ENCODE results near the gene LGR4. TPM values are rescaled to one million over a fixed set of nuclear protein-coding genes. Genes with fewer than 3 reads are reported as not detected.

LGR4 gene
- total and polyA plus RNA-seq, 2 experiments from 2014 or later, result 22.6 to 99.6 TPM

- peak overlapping the region; percentile 98; the same call in 1 of the 2 replicates for H3K4me2 ChIP-seq
- no peaks in the 10 kb centered on the region for H3K9me2 ChIP-seq (ENCODE audit: insufficient read depth)
Observed at GRCh38 chr11:27467181-27467913, 5.2 kb downstream of the LGR4 start.

GRCh38 chr11:27466363-27466762 is 6.2 kb downstream of the LGR4 start:
- no peak overlapping the region for H3K27ac Mint-ChIP-seq
- DNase-seq (ENCODE audit: low spot score) (no peak), ATAC-seq (no peak)
- Histone ChIP-seq H3K4me2 (no peak overlapping the region), H3K9me2 (ENCODE audit: insufficient read depth) (no peaks in the 10 kb centered on the region), H3K36me3 (ENCODE audit: insufficient read depth) (no peaks in the 10 kb centered on the region), H3K4me1 (ENCODE audit: insufficient read depth) (peaks cover 65% of the 10 kb centered on the region), H3K4me3 (no peak overlapping the region), H2AFZ (no peak overlapping the region), H3K27me3 (ENCODE audit: insufficient read depth) (no peaks in the 10 kb centered on the region), H3F3A (replicated peaks; ENCODE audit: low read depth) (no peaks in the 10 kb centered on the region), H4K20me1 (replicated peaks; ENCODE audit: insufficient read depth) (peaks cover 48% of the 10 kb centered on the region), H3K79me2 (replicated peaks; ENCODE audit: insufficient read depth) (peaks cover 100% of the 10 kb centered on the region), H3K27ac (ENCODE audit: low read depth) (no peak overlapping the region)
- no peaks in the 10 kb centered on the region for H3K27me3 Mint-ChIP-seq (ENCODE audit: insufficient read depth, low read depth, poor library complexity)
- H3K36me3 Mint-ChIP-seq (ENCODE audit: low read depth), result peaks cover 5% of the 10 kb centered on the region
- peaks cover 61% of the 10 kb centered on the region for H3K4me1 Mint-ChIP-seq
- no peak overlapping the region for H3K4me3 Mint-ChIP-seq
- TF ChIP-seq CREB1 (CRISPR knock-in tag; IDR thresholded peaks at IDR 0.05; ENCODE audit: low read depth) (no peak), REST (IDR thresholded peaks at IDR 0.05; ENCODE audit: unreplicated experiment) (no peak), STAT1 (IDR thresholded peaks at IDR 0.05; ENCODE audit: unreplicated experiment) (no peak), ETS1 (IDR thresholded peaks at IDR 0.05) (no peak), ZNF114 (CRISPR knock-in tag; IDR thresholded peaks at IDR 0.05) (no peak), NANOG (IDR thresholded peaks at IDR 0.05; ENCODE audit: borderline replicate concordance) (no peak), JUNB (IDR thresholded peaks at IDR 0.05; ENCODE audit: unreplicated experiment) (no peak)
- H3K9me3 Mint-ChIP-seq, result no peaks in the 10 kb centered on the region

More at GRCh38 chr11:27467181-27467913, 5.2 kb downstream of the LGR4 start:
- peaks cover 58% of the 10 kb centered on the region for H3K4me1 Mint-ChIP-seq
- Histone ChIP-seq H3F3A (replicated peaks; ENCODE audit: low read depth) (no peaks in the 10 kb centered on the region), H3K4me3 (no peak overlapping the region; the same call in 1 of the 2 replicates), H2AFZ (no peak overlapping the region), H3K4me1 (ENCODE audit: insufficient read depth) (peaks cover 59% of the 10 kb centered on the region), H3K79me2 (replicated peaks; ENCODE audit: insufficient read depth) (peaks cover 94% of the 10 kb centered on the region), H4K20me1 (replicated peaks; ENCODE audit: insufficient read depth) (peaks cover 48% of the 10 kb centered on the region), H3K36me3 (ENCODE audit: insufficient read depth) (no peaks in the 10 kb centered on the region), H3K27ac (ENCODE audit: low read depth) (no peak overlapping the region), H3K27me3 (ENCODE audit: insufficient read depth) (no peaks in the 10 kb centered on the region)
- ATAC-seq, result no peak
- no peaks in the 10 kb centered on the region for H3K9me3 Mint-ChIP-seq
- no peak overlapping the region for H3K4me3 Mint-ChIP-seq
- H3K36me3 Mint-ChIP-seq (ENCODE audit: low read depth), result peaks cover 5% of the 10 kb centered on the region
- no peak for DNase-seq (ENCODE audit: low spot score)
- H3K27ac Mint-ChIP-seq, result no peak overlapping the region
- H3K27me3 Mint-ChIP-seq (ENCODE audit: insufficient read depth, low read depth, poor library complexity), result no peaks in the 10 kb centered on the region
- TF ChIP-seq CREB1 (CRISPR knock-in tag; IDR thresholded peaks at IDR 0.05; ENCODE audit: low read depth) (no peak), ETS1 (IDR thresholded peaks at IDR 0.05) (no peak), POLR2AphosphoS5 (IDR thresholded peaks at IDR 0.05; ENCODE audit: low read depth) (no peak), EZH2 (IDR thresholded peaks at IDR 0.05; ENCODE audit: low read depth, unreplicated experiment) (no peak), ZNF331 (CRISPR knock-in tag; IDR thresholded peaks at IDR 0.05; ENCODE audit: low read depth) (no peak)

Measured in GM23338 (cell line).